Measurements from ENCODE around the gene RPL37A.

DNA sequence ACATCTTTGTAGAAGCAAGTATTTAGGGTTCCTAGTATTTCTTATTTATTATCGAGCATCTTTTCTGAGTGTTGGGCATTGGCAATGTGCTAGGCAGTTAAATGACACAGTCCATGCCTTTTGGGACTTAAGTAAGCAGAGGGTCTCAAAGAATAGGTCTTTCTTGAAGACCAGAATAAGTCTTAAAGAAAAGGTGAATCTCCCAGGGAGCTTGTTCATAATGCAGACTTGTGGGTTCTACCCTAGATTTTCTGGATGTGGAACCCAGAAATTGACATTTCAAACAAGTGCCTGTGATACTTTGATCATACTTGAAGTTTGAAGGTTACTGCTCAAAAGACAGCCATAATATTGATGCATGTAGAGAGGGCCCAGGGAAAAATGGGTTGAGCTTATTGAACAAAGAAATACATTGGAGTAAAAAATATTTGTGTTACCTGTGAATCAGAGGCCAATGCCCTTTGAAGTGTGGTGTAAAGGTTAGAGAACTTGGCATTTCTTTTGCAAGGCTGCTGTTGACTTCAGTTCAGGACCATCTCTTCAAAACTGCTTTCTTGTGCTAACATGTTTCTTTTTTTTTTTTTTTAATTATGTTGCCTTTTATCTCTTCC lies 24.4 kb downstream of the RPL37A start:
- TF ChIP-seq, protein P1, sequence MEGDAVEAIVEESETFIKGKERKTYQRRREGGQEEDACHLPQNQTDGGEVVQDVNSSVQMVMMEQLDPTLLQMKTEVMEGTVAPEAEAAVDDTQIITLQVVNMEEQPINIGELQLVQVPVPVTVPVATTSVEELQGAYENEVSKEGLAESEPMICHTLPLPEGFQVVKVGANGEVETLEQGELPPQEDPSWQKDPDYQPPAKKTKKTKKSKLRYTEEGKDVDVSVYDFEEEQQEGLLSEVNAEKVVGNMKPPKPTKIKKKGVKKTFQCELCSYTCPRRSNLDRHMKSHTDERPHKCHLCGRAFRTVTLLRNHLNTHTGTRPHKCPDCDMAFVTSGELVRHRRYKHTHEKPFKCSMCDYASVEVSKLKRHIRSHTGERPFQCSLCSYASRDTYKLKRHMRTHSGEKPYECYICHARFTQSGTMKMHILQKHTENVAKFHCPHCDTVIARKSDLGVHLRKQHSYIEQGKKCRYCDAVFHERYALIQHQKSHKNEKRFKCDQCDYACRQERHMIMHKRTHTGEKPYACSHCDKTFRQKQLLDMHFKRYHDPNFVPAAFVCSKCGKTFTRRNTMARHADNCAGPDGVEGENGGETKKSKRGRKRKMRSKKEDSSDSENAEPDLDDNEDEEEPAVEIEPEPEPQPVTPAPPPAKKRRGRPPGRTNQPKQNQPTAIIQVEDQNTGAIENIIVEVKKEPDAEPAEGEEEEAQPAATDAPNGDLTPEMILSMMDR (IDR thresholded peaks at IDR 0.05; ENCODE audit: low read length), result no peak
- TF ChIP-seq EZH2 (optimal IDR thresholded peaks at IDR 0.05; ENCODE audit: low read depth, low read length) (no peak), EZH2phosphoT487 (IDR thresholded peaks at IDR 0.05; ENCODE audit: low read length) (no peak)

All from MM.1S (cell line).